Liver (tissue), 9 donors: Measurements from ENCODE around the gene MROH2B. TPM values are rescaled to one million over a fixed set of nuclear protein-coding genes. Genes with fewer than 3 reads are reported as not detected.

Source experiments
- DNase-seq: peaks from one replicate; pipeline ENCODE4 v3.0.0-alpha.2; 2017; ENCODE audit warnings: low spot score
- H3K27ac ChIP-seq, 2 donors: one replicate each; pipeline ENCODE4 v1.7.0; 2013; ENCODE audit warnings: inconsistent platforms in 2 of 2, low read length in 2 of 2, control low read depth in 1 of 2, low read depth in 1 of 2, mild to moderate bottlenecking in 1 of 2
- H3K27me3 ChIP-seq, 4 donors: one replicate each; pipeline versions ENCODE4 v1.6.1 to v1.7.0; 2013; ENCODE audit warnings: low read length in 3 of 4, inconsistent platforms in 1 of 4, mild to moderate bottlenecking in 1 of 4, moderate library complexity in 1 of 4; ENCODE audit not compliant: control insufficient read depth in 4 of 4, insufficient read depth in 4 of 4
- H3K36me3 ChIP-seq, 4 donors: one replicate each; pipeline versions ENCODE4 v1.6.1 to v1.7.0; 2013; ENCODE audit warnings: low read length in 3 of 4, mild to moderate bottlenecking in 3 of 4, low read depth in 1 of 4, moderate library complexity in 1 of 4; ENCODE audit not compliant: control insufficient read depth in 4 of 4, insufficient read depth in 3 of 4
- H3K4me1 ChIP-seq, 4 donors: one replicate each; pipeline versions ENCODE4 v1.6.1 to v1.7.0; 2013; ENCODE audit warnings: low read length in 3 of 4, mild to moderate bottlenecking in 3 of 4, moderate library complexity in 1 of 4; ENCODE audit not compliant: control insufficient read depth in 4 of 4, insufficient read depth in 4 of 4
- H3K4me3 ChIP-seq, 3 donors: one replicate each; pipeline versions ENCODE4 v1.6.1 to v1.7.0; 2013; ENCODE audit warnings: low read length in 3 of 3, control low read depth in 1 of 3, low read depth in 1 of 3, mild to moderate bottlenecking in 1 of 3
- H3K9ac ChIP-seq, 2 donors: one replicate each; pipeline ENCODE4 v1.7.0; 2013; ENCODE audit warnings: low read length in 2 of 2, mild to moderate bottlenecking in 2 of 2, moderate library complexity in 2 of 2, control low read depth in 1 of 2, low read depth in 1 of 2
- H3K9me3 ChIP-seq, 4 donors: one replicate each; pipeline versions ENCODE4 v1.6.1 to v1.7.0; 2013; ENCODE audit warnings: low read length in 3 of 4; ENCODE audit not compliant: control insufficient read depth in 4 of 4
- EGR1 ChIP-seq, 2 donors: IDR thresholded peaks; 2 replicates each; pipeline ENCODE4 v1.6.1; 2016 to 2018; ENCODE audit warnings: antibody characterized with exemption in 2 of 2, low read depth in 2 of 2
- FOXA1 ChIP-seq: IDR thresholded peaks from 2 replicates; pipeline ENCODE4 v1.6.1; 2016; ENCODE audit warnings: antibody characterized with exemption
- FOXA2 ChIP-seq: IDR thresholded peaks from 2 replicates; pipeline ENCODE4 v1.6.1; 2016; ENCODE audit warnings: antibody characterized with exemption
- GABPA ChIP-seq, 2 donors: IDR thresholded peaks in 1 of 2; conservative IDR thresholded peaks in 1 of 2; 2 replicates each; pipeline ENCODE4 v1.6.1; 2016; ENCODE audit warnings: antibody characterized with exemption in 2 of 2, mild to moderate bottlenecking in 1 of 2, moderate library complexity in 1 of 2
- HNF4A ChIP-seq, 2 donors: conservative IDR thresholded peaks; 2 replicates each; pipeline ENCODE4 v1.6.1; 2016; ENCODE audit warnings: antibody characterized with exemption in 2 of 2, mild to moderate bottlenecking in 2 of 2
- JUND ChIP-seq, 2 donors: IDR thresholded peaks; 2 replicates each; pipeline ENCODE4 v1.6.1; 2016; ENCODE audit warnings: antibody characterized with exemption in 2 of 2
- NR2F2 ChIP-seq: IDR thresholded peaks from 2 replicates; pipeline ENCODE4 v1.6.1; 2016; ENCODE audit warnings: antibody characterized with exemption
- RAD21 ChIP-seq, 2 donors: IDR thresholded peaks; 2 replicates each; pipeline ENCODE4 v1.6.1; 2016; ENCODE audit warnings: antibody characterized with exemption in 2 of 2, mild to moderate bottlenecking in 2 of 2
- RXRA ChIP-seq, 2 donors: IDR thresholded peaks; 2 replicates each; pipeline ENCODE4 v1.6.1; 2017 to 2018; ENCODE audit warnings: antibody characterized with exemption in 2 of 2, mild to moderate bottlenecking in 1 of 2
- TAF1 ChIP-seq: conservative IDR thresholded peaks from 2 replicates; pipeline ENCODE4 v1.6.1; 2016; ENCODE audit warnings: antibody characterized with exemption, mild to moderate bottlenecking
- YY1 ChIP-seq: IDR thresholded peaks from 2 replicates; pipeline ENCODE4 v1.6.1; 2016; ENCODE audit warnings: antibody characterized with exemption, mild to moderate bottlenecking
- WGBS: extraction: QIAGEN DNeasy Blood & Tissue Kit; methylation state at CpG from one replicate; pipeline ENCODE4 v1.1.7; 2013; 5-methylcytosine and 5-hydroxymethylcytosine counted together
- polyA plus RNA-seq, 2 donors: library from polyadenylated mRNA; stranded (reverse) in 1 of 2; unstranded in 1 of 2; fragments of 200-250 nt in 1 of 2; fragments of >200 nt in 1 of 2; fragmentation: Nextera tagmentation in 1 of 2; extraction: Ambion mirVana in 1 of 2; gene quantifications; one replicate each; pipeline versions ENCODE4 v1.2.1 to v1.2.3, GENCODE V29; 2013 to 2015
- total RNA-seq, 2 donors: library from RNA; depleted of rRNA; stranded (reverse); fragments of >200 nt; gene quantifications; one replicate each; pipeline ENCODE4 v1.2.3, GENCODE V29; 2014
- TF ChIP-seq, protein P1 (sequence below): fragments of 150-350 bp; IDR thresholded peaks from 2 replicates; pipeline ENCODE4 v1.5.1; 2017; ENCODE audit warnings: improper control_type of control experiment, low read depth, low read length; ENCODE audit not compliant: missing input control
- TF ChIP-seq, protein P2 (sequence below): IDR thresholded peaks from 2 replicates; pipeline ENCODE4 v1.6.1; 2016; ENCODE audit warnings: antibody characterized with exemption, mild to moderate bottlenecking
- TF ChIP-seq, protein P3 (sequence below): IDR thresholded peaks from 2 replicates; pipeline ENCODE4 v1.6.1; 2016; ENCODE audit warnings: antibody characterized with exemption
- TF ChIP-seq, protein P4 (sequence below): IDR thresholded peaks from 2 replicates; pipeline ENCODE4 v1.6.1; 2016; ENCODE audit warnings: antibody characterized with exemption
- donor health status: healthy.
- donor health status: healthy.
- donor health status: healthy.
- donor health status: healthy.
- donor health status: healthy.

Gene MROH2B
- total and polyA plus RNA-seq, 4 donors: under 0.01 to 0.46 (median 0.06) TPM; not detected in 1

DNA sequence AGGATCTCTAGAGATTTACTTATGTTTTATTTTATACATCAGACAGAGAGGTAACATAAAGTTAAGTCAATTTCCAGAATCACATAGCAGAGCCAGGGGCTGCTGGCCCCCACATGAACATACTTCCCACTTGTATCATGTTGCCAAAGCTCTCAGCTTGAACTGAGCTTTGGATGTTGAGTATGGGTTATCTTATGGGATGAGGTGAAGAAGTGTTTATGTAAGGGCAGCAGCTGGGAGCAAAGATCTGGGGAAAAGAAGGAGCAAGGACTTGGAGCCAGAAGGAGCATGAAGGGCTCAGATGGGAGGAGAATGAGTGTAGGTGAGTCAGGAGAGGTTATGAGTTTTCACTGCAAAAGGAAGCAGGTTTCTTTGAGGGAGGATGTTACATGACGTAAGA is 72.0 kb downstream of the MROH2B start:
- no peak overlapping the region for H3K9ac ChIP-seq
- H3K4me3 ChIP-seq: no peak overlapping the region
- 95% methylated on average over 1 of the region's 1 CpG for WGBS
- no peak for DNase-seq
- no peaks in the 10 kb centered on the region for H3K27me3 ChIP-seq
- no peak for TF ChIP-seq GABPA (IDR thresholded peaks at IDR 0.05 in 1 of 2, conservative IDR thresholded peaks at IDR 0.05 in 1 of 2)
- no peak for TF ChIP-seq YY1
- TF ChIP-seq, protein P1, sequence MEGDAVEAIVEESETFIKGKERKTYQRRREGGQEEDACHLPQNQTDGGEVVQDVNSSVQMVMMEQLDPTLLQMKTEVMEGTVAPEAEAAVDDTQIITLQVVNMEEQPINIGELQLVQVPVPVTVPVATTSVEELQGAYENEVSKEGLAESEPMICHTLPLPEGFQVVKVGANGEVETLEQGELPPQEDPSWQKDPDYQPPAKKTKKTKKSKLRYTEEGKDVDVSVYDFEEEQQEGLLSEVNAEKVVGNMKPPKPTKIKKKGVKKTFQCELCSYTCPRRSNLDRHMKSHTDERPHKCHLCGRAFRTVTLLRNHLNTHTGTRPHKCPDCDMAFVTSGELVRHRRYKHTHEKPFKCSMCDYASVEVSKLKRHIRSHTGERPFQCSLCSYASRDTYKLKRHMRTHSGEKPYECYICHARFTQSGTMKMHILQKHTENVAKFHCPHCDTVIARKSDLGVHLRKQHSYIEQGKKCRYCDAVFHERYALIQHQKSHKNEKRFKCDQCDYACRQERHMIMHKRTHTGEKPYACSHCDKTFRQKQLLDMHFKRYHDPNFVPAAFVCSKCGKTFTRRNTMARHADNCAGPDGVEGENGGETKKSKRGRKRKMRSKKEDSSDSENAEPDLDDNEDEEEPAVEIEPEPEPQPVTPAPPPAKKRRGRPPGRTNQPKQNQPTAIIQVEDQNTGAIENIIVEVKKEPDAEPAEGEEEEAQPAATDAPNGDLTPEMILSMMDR: no peak
- TF ChIP-seq JUND (IDR thresholded peaks at IDR 0.05): no peak
- TF ChIP-seq, protein P2, sequence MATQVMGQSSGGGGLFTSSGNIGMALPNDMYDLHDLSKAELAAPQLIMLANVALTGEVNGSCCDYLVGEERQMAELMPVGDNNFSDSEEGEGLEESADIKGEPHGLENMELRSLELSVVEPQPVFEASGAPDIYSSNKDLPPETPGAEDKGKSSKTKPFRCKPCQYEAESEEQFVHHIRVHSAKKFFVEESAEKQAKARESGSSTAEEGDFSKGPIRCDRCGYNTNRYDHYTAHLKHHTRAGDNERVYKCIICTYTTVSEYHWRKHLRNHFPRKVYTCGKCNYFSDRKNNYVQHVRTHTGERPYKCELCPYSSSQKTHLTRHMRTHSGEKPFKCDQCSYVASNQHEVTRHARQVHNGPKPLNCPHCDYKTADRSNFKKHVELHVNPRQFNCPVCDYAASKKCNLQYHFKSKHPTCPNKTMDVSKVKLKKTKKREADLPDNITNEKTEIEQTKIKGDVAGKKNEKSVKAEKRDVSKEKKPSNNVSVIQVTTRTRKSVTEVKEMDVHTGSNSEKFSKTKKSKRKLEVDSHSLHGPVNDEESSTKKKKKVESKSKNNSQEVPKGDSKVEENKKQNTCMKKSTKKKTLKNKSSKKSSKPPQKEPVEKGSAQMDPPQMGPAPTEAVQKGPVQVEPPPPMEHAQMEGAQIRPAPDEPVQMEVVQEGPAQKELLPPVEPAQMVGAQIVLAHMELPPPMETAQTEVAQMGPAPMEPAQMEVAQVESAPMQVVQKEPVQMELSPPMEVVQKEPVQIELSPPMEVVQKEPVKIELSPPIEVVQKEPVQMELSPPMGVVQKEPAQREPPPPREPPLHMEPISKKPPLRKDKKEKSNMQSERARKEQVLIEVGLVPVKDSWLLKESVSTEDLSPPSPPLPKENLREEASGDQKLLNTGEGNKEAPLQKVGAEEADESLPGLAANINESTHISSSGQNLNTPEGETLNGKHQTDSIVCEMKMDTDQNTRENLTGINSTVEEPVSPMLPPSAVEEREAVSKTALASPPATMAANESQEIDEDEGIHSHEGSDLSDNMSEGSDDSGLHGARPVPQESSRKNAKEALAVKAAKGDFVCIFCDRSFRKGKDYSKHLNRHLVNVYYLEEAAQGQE: no peak
- TF ChIP-seq, protein P3, sequence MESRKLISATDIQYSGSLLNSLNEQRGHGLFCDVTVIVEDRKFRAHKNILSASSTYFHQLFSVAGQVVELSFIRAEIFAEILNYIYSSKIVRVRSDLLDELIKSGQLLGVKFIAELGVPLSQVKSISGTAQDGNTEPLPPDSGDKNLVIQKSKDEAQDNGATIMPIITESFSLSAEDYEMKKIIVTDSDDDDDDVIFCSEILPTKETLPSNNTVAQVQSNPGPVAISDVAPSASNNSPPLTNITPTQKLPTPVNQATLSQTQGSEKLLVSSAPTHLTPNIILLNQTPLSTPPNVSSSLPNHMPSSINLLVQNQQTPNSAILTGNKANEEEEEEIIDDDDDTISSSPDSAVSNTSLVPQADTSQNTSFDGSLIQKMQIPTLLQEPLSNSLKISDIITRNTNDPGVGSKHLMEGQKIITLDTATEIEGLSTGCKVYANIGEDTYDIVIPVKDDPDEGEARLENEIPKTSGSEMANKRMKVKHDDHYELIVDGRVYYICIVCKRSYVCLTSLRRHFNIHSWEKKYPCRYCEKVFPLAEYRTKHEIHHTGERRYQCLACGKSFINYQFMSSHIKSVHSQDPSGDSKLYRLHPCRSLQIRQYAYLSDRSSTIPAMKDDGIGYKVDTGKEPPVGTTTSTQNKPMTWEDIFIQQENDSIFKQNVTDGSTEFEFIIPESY: no peak
- no peak for TF ChIP-seq FOXA2
- no peak for TF ChIP-seq RAD21 (IDR thresholded peaks at IDR 0.05)
- no peak for TF ChIP-seq RXRA (IDR thresholded peaks at IDR 0.05)
- no peak for TF ChIP-seq HNF4A (conservative IDR thresholded peaks at IDR 0.05)
- no peak for TF ChIP-seq FOXA1
- TF ChIP-seq TAF1: no peak
- H3K27ac ChIP-seq: no peak overlapping the region
- peaks cover 0 to 2% (median 0%) of the 10 kb centered on the region in 4 donors for H3K36me3 ChIP-seq
- peaks cover 2 to 36% (median 20%) of the 10 kb centered on the region in 4 donors for H3K4me1 ChIP-seq
- H3K9me3 ChIP-seq: no peaks in the 10 kb centered on the region

DNA sequence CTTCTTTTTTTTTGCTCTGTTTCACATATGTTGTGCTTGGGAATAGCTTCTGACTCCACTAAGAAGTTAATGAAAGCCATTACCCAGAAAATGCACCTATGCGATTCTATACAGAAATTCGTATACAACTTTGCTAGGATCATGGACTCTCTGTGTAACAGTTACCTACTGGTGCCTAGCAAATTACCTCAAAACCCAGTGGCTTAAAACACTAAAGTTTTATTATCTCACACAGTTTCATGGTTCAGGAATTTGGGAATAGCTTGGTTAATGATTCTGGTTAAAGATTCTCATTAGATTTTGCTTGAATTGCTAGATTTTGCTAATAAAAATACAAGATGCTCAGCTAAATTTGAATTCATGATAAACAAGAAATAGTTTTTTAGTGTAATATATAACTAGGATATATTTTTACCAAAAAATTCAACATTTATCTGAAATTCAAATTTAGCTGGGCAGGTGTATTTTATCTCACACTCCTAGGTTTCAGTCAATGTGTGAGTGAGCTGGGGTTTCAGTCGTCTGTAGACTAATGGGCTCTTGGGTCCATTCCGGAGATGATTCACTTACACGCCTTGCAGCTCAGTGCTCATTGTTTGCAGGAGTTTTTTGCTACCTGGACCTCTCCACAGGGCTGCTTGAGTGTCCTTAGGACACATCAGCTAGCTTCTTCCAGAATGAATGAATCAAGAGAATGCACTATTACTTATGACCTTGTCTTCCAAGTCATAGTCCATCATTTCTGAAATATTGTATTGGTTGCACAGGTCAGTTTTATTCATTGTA is 75.1 kb downstream of the MROH2B start:
- H3K4me1 ChIP-seq: peaks cover 6 to 45% (median 28%) of the 10 kb centered on the region in 4 donors
- no peaks in the 10 kb centered on the region for H3K9me3 ChIP-seq
- TF ChIP-seq, protein P4, sequence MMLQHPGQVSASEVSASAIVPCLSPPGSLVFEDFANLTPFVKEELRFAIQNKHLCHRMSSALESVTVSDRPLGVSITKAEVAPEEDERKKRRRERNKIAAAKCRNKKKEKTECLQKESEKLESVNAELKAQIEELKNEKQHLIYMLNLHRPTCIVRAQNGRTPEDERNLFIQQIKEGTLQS: no peak
- TF ChIP-seq EGR1 (IDR thresholded peaks at IDR 0.05; ENCODE audit: low read depth in 2 of 2): no peak
- no peak for TF ChIP-seq HNF4A (conservative IDR thresholded peaks at IDR 0.05)
- no peak for TF ChIP-seq NR2F2
- no peak for TF ChIP-seq JUND (IDR thresholded peaks at IDR 0.05)
- TF ChIP-seq, protein P1: no peak
- no peak for TF ChIP-seq YY1
- TF ChIP-seq FOXA1: no peak
- TF ChIP-seq, protein P2: no peak
- no peak for TF ChIP-seq GABPA (IDR thresholded peaks at IDR 0.05 in 1 of 2, conservative IDR thresholded peaks at IDR 0.05 in 1 of 2)

More for the DNA sequence above, 75.1 kb downstream of the MROH2B start:
- H3K36me3 ChIP-seq: peaks cover 0 to 2% (median 0%) of the 10 kb centered on the region in 4 donors
- no peaks in the 10 kb centered on the region for H3K27me3 ChIP-seq
- no peak overlapping the region for H3K9ac ChIP-seq
- DNase-seq: no peak
- WGBS: 97% methylated on average over 5 of the region's 5 CpGs
- no peak overlapping the region for H3K4me3 ChIP-seq
- no peak overlapping the region for H3K27ac ChIP-seq
